DOHH2 (cell line): ENCODE measurements around the gene WFS1.

Source experiments
- CTCF ChIP-seq: fragments of 200-600 bp; sonication (generic); IDR thresholded peaks from one replicate; pipeline ENCODE4 v1.5.1; 2014; ENCODE audit warnings: antibody characterized with exemption, mild to moderate bottlenecking, low read depth, low read length; ENCODE audit not compliant: poor library complexity, severe bottlenecking
- EZH2phosphoT487 ChIP-seq: fragments of 200-600 bp; sonication (generic); IDR thresholded peaks from 2 replicates; pipeline ENCODE4 v1.6.1; 2017; ENCODE audit warnings: borderline replicate concordance, mild to moderate bottlenecking, antibody characterized with exemption, low read length, moderate library complexity, mixed read lengths

GRCh38 chr4:6271701-6272465 lies 2.2 kb downstream of the WFS1 start:
- no peak for TF ChIP-seq CTCF
- no peak for TF ChIP-seq EZH2phosphoT487
